HuH-7.5 (cell line): ENCODE measurements around the gene FYN.
"Not testable (repeated sequence)": the region's sequence is repeated elsewhere in the genome, so short reads cannot be mapped to it uniquely, and the experiment has no call there.

Source experiments
- DNase-seq: peaks from one replicate; pipeline ENCODE4 v3.0.0; 2011; ENCODE audit warnings: low spot score

Gene FYN

DNA sequence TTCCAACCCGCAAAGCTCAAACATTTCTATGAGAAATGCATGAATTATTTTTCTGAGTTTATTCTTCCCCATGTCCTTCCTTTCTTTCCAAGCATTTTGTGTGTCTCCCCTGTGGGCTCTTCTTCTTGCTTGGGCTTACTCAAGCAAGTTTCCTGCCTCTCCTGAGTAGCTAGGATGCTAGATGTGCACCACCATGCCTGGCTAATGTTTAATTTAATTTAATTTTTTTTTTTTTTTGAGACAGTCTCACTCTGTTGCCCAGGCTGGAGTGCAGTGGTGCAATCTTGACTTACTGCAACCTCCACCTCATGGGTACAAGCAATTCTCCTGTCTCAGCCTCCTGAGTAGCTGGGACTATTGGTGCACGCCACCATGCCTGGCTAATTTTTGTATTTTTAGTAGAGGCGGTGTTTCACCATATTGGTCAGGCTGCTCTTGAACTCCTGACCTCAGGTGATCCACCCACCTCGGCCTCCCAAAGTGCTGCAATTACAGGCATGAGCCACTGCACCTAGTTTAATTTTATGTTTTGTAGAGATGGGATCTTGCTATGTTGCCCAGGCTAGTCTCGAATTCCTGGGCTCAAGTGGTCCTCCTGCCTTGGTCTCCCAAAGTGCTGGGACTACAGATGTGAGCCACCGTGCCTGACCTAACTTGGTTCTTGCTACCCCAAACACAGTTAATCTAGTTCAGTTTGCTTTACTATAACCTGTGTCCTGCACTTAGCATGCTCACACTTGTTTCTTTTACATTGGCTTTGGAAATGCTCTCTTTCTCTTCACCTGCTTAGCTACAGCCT is 192.2 kb downstream of the FYN start:
- not testable (repeated sequence) for DNase-seq

DNA sequence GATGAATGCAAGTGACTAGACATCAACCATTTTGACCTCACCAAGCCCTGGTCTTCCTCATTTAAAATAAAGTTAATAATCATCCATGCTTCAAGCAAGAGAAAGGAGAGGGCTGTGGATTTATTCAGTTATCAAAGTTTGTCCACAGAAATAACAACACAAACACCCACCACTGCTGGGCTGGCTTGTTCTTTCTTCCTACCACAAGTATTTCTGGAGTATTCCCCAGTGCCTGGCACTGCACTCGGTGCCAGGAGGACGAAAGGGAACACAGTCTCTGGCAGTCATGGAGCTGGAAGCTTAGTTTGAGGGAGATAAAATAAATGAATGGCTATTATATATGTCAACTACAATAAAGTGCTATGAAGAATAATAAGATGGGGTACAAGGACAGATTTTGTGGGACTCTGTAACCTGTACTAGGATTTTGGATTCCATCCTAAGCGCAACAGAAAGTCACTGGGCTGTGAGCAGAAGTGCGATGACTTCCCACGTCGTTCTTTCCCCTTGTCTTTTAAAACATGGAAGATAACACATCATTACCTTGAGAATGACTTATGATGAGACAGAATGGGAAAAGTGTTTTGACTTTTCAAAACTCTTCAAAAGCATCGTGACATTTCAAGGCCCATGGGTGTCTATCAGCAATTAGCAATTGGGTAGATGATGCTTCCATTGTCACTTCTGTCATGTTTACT is 193.1 kb downstream of the FYN start:
- no peak for DNase-seq

DNA sequence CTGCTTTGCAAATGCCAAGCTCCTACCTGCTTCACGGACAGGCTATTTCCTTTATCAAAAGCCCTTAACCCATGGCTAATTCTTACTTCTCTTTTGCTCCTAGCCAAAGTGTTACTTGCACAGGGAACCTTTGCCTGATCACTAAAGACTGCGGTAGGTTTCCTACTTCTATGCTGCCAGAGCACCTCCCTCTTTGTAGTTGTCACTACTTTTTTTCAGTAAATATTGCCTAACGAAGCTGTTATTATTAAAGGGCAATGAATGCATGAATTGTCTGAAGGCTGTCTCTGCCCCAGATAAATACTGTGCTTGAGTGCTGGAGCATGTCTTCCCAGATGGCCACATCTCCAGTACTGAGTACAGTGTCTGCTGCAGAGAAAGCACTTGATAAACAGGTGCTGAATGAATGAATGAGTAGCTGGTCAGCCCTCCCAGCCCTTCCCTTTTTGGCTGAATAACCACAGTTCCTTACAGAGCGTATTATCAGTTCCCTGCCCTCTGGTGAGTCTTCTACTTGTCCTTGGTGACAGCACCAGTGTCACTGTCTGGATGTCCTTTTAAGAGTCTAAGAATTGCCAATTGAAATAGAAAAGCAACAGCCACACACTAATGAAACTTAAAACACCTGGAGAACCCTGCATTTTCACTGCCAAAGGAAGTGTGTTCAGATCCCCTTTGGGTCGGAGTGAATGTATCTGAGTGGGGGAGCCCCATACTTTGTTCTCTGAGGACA is 194.0 kb downstream of the FYN start:
- no peak for DNase-seq

DNA sequence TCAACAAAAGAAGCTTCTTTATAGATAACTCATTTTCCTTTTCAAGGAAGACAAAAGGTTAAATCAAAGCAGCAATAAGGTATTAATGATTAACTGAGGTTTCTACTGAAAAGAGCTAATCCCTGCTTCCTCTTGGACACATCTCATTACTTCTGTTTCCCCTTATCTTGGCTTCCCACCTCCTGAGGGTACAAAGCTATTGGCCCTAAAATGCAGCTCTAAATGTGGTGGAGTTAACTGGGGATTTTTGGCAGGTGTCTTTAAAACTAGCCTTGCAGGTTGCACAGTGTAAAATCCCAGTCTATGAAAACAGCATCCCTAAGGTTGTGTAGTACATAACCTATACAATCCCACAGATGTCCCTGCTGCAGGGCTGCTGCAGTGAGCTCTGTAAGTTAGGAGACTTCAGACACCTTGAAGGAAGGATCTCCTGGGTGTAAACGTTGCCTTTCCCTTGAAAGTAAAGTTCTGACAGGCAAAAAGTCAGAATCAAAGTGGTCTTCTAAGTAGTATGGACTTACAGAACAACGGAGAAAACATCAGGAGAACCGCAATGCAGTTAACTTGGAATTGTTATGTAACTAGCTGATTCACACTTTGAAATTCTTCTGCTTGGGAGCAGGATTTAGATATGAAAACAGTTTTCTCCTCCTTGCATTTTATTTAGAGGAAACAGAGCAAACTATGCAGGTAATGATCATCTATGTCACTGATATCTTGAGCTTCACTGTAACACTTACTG is 195.8 kb downstream of the FYN start:
- peak; percentile 23 for DNase-seq

DNA sequence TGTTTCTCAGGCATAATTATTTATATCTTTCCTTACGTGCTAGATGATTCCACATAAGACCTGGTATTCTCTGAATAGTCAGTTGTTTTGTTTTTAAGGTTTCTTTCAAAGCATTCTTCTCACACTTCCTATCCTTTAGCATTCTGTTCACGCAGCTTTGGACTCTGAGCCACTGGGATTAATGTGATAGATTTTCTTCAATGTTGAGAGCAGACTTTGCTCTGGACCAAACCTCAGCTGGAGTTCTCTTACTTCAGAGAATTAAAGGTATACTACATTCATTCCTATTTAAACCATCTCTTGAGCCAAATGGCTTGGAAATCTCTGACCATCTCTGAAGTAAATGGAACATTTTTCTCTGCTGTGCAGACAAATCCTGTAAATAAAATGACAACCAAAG is 196.9 kb downstream of the FYN start:
- no peak for DNase-seq

DNA sequence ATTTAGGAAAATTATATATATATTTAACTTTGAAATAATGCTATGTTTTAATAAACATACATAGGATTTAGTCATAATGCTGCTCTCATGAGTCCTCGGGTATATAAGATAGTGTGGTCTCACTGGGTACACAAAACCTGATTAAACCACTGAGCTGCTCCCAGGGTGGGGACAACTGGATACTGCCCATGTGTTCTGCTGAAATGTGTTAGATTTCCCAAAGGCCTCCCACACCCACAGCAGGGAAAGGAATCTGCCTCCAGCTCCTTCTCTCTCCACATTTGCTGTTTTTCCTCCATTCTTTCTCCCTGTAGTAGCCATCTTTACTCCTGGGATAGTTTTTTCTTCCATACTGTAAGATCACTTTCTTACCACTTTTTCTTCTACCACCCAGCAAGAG is 198.4 kb downstream of the FYN start:
- no peak for DNase-seq

DNA sequence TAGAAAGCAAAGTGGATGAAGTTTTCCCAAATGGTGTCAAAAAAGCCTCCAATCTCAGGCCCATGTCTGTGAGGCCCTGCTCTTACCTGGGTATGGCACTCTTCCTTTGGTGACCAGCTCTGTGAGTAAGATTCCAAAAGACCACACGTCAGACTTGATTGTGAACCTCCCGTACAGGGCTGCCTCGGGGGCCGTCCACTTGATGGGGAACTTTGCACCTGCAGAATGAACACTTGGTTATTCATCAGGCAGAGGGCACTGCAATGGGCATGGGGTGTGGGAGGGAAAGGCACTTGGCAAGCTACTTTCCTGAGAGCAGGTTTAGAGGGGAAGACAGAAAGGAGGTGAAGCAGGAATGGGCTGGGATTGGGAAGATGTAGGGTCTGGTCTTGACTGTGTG is 198.8 kb downstream of the FYN start:
- DNase-seq: no peak

DNA sequence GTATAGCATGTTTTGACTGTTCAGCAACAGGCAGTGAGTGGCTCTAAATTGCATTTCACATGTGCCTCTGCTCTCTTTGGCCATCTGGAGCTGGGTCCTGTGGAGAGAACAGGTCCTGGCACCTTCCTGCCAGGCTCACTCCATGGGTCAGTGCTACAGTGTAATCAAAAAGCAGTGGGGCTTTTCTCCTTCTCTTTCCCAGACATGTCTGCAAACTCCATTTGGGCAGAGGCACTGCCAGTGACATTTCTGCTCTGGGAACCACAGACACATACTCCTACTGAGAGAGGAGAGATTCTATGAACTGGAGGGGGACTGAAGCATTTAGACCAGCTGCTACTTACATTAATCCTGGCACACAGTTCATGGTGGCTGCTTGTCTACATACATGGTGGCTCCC is 199.3 kb downstream of the FYN start:
- DNase-seq: no peak

DNA sequence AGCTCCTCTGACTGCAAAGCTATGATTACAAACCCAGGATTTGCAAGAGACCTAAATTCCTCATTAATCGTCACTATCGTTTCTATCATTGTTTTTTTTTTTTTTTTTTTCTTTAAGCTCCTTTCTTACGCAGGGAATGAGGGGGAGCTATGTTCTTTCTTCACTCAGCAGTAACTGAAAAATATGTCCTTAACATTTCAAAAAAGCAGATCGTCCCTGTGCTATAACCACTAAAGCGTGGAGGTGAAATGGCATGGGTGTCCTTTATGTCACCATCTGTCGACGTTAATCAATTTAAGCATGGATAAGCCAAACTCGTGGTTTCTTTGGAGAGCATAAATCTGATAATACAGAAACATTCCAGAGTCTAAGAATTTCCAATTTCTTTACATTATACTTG is 199.7 kb downstream of the FYN start:
- no peak for DNase-seq

DNA sequence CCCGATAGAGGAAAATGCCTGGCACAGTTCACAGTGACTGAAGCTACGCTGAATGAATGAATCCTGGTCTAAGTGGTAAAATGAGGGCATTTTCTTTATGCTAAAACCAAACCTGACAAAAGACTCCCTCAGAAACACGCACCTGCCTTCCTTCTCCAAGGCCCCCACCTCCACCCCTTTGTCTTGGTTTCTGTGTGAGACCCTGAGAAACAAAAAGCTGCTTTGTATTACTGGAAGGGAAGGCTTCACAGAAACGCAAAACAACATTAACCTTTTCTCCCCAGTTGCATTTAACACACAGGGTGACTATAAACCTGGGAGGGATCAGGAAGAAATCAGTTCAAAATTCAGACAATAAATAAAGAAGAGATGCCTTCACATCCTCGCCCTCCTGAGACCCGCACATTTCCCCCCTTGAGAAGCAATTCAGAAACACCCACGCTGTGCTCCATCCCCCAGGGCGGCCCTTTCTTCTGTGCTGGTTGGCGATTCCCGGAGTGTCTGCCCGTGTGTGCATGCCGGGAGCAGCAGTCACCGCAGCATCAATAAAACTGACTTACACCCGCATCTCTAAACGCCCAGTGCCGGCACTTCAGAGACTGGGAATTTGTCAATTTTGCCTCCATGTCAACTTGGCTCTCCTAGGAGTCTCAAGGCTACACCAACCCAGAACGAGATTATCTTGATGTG is 200.3 kb downstream of the FYN start:
- no peak for DNase-seq

DNA sequence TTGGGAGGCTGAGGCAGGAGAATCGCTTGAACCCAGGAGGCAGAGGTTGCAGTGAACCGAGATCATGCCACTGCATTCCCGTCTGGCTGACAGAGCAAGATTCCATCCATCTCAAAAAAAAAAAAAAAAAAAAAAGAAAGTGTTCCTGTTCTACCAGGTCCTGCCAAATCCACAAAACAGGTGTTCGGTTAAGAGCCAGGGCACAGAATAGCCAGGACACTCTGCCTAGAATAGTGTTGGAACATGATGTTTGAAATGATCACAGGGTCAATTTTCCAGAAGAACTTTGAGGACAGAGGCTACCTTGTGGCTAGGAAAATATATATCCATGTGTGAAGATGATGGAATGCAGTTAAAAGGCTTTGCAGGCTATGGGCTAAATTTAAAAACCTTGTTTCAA is 203.9 kb downstream of the FYN start:
- no peak for DNase-seq

DNA sequence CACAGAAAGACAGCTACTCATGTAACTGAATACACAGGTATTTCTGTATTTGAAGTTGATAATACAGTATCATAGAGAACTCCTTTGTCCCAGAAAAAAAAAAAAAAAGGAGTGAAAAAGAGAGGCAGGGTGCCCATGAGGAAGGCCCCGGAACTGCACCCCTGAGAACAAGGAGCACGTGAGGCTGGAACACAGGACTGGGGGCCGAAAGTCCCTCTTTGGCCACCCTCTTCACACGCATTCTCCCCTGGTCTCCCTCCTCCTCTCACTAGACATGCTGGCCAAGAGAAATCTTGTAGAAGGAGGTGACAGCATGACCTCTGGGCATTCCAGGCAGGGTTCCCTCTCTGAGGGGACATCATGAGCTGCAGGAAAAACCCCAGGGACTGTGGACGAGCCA is 204.8 kb downstream of the FYN start:
- DNase-seq: no peak

DNA sequence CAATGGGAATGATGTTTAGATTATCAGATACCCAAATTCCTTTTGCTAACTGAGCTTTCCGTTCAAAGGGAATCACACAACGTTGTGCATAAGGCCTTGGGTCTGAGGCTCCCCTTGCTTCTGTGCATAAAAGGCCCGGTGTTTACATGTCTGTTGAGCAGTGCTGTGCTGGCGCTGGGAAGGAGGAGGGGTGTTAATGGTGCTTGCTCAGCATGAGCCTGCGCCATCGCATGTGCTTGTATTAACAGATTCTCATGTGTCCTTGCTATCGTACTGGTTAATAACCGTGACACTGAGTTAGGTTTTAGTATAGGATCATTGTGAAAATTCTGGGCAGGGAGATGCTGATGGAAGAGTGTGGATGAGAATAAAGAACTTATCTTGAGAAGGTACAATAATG is 205.3 kb downstream of the FYN start:
- no peak for DNase-seq

DNA sequence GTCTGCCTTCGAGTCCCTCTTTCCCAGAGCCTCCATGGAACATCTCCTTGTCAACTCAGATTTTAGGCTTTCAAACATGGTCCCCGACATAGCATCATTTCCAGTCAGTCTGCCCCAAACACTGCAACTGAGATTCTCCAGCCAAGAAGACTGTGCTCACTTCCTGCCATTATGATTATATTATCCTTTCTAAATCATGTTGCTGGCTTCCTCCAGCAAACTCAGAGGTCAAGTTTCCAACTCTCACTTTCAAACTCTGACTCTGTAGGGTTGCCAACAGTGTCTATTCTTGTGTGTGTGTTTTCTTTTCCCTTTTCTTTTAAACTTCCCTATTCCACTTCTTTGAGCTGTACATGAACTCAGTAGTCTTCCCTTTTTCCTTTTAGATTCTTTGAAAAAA is 206.4 kb downstream of the FYN start:
- DNase-seq: no peak

DNA sequence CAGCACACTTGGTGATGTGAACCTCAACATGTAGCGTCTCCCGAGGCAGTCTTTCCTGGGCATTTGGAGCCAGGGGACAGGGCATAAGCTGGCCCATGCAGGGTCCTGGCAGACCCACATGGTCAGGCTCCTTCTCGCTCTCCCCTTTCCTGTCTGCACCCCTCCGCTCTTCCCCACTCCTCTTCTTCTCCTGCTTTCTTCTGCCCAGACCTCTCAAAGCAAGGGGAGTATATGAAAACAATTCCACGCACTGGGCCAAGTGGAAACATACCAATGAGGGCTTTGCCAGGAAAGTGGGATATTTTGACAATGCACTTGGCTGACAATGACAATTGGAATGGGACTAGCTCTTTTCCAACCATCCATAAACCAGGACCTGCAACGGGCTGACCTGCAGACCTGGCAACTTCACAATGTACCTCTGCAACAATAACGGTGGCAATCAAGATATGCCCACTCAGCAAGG is 208.7 kb downstream of the FYN start:
- no peak for DNase-seq

DNA sequence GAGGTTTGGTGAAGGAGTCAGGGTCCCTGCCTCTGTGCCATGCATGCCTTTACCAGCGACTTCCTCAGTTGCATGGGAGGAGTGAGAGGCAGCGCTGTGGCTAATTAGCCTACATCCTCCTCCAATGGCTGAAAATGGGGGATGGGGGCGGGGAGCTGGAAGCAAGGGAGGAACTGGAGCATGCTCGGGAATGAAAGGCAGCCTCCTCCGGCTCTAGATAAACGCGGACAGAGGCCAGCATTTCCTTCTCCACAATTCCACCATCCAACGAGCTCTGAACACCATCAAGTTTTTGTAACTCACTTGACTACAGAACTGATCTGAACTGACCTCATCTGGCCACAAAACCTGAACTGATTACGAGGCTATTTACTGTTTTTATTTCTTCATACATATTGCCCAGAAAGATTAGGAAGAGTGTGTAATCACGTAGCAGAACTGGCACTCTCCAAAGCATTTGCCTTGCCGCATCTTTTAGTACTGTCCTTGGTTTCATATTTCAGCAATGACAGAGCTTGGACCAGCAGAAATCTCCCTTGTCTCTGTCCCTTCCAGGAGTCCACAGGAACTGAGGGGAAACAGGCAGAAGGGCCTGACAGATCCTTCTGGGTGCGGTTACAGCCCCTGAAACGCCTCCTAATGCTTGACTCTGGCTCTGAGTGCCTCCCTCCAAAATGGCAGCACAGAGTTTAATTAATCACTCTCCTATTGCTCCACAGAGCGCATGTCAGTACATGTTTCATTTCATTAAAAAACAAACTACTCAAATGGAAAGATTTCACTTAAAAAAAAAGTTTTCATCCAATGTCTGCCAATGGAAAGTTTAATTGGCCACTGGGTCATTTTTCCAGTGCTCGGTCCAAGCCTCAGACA is 209.3 kb downstream of the FYN start:
- no peak for DNase-seq

DNA sequence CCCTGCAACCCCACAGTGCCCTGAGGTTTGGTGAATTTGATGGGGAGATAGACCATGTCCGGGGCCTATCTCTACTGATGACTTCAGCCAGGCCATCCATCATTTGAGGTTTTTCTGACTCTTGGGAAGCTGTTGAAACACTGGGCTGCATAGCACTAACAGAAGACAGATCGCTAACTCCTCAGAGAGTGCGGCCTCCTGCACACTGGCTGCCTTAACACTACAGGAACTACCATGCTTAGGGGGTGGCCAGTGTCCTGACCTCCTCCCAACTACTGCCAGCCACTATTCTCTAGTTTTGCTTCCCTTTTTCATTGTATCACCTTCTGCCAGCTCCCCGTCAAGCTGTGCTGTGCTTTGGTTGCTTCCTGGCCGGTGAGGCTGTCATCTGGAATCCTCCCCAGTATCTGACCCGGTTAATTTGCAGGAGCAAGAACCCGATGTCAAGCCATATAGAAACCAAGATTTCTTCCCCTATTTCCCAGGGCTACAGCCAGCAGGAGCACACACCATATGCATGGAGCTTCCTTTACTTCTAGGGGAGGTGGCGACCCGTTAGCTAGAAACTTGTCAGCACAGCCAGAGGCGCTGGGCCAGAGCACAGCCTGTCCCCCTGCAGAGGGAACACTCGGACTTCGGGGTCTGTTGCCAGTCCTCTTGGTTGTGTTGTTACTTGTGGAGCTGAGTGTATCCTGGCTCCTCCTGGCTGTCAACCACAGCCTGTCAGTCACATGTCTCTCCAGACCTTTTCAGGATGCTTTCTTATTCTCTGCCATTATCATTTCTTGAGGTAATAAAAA is 210.3 kb downstream of the FYN start:
- DNase-seq: no peak

DNA sequence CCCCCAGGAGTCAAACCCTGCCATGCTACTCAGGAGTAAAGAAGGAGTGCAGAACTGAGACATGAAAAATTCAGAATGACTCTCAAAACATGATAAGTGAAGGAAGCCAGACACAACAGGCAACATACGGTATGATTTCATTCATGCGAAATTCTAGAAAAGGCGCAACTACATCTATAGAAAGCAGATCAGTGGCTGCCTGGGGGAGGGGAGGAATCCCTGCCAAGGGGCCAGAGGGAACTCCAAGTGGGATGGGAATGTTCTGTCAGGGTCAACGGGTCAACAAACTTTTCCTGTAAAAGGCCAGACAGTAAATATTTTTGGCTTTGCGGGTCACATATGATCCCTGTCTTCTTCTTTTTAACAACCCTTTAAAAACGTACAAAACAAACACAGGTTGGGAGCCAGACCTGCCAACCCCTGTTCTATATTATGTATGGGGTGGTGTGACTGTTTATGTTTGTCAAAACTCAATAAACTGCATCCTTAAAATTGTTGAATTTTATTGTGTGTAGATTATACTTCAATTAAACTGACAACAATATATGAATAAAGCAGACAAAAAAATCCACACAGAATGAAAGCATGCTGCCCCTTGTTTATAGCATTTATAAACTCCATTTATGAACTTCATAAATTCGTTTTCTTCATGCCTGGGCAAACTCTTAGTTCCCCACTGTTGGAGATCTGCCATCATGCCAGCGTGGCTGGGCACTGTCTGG is 211.0 kb downstream of the FYN start:
- DNase-seq: no peak

DNA sequence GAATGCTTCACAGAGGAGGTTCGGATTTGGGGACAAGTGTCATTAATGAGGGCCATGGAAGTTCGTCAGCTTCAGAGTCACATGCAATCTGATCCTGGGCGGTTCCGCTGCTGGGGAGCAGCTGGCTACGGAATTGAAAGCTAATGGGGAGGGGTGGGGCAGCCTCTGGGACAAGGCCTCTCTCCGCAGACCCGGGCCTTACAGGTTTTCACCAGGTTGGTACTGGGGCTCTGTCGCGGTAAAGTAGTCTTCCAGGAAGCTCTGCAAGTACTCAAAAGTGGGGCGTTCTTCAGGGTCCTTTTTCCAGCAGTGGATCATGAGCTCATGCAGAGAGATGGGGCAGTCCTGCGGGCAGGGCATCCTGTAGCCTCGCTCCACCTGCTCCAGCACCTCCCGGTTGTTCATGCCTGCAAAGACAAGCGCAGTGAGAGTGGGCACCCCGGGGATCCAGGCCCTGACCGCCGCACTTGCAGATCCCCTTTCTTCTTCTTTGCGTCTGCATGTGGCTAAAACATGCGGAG is 211.7 kb downstream of the FYN start:
- no peak for DNase-seq
